Stimulated activated CD8-positive, alpha-beta memory T cell treated with anti-CD3 and anti-CD28 coated beads, Interleukin-4, amount 100 ng/mL, for 1 hour (primary cell): ENCODE measurements around the gene PHF24.
"Not testable (repeated sequence)": the region's sequence is repeated elsewhere in the genome, so short reads cannot be mapped to it uniquely, and the experiment has no call there.

ENCODE experiments used
- DNase-seq, 2 donors: peaks; one replicate each; pipeline ENCODE4 v3.0.0-alpha.2; 2020; ENCODE audit warnings: low read depth in 2 of 2, low spot score in 1 of 2

PHF24 gene

DNA sequence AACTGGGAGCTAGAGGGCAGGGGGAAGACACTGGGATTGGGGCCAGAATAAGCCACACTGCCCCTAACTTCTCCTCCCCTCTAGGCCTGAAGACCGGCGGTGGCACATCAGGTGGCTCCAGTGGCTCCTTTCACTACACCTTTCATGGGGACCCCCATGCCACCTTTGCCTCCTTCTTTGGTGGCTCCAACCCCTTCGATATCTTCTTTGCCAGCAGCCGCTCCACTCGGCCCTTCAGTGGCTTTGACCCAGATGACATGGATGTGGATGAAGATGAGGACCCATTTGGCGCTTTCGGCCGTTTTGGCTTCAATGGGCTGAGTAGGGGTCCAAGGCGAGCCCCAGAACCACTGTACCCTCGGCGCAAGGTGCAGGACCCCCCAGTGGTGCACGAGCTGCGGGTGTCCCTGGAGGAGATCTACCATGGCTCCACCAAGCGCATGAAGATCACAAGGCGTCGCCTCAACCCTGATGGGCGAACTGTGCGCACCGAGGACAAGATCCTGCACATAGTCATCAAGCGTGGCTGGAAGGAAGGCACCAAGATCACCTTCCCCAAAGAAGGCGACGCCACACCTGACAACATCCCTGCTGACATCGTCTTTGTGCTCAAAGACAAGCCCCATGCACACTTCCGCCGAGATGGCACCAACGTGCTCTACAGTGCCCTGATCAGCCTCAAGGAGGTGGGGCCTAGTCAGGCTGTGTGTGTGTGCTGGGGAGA, 38.3 kb downstream of the PHF24 start:
- DNase-seq: no peak

DNA sequence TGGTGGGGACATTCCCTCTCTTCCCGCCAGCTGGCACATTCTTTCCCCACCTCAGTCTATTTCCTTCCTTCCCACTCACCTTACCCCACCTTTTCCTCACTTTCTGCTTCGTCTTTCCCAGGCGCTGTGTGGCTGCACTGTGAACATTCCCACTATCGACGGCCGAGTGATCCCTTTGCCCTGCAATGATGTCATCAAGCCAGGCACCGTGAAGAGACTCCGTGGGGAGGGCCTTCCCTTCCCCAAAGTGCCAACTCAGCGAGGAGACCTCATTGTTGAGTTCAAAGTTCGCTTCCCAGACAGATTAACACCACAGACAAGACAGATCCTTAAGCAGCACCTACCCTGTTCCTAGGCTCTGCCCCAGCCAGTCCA, 38.8 kb downstream of the PHF24 start:
- DNase-seq: no peak

DNA sequence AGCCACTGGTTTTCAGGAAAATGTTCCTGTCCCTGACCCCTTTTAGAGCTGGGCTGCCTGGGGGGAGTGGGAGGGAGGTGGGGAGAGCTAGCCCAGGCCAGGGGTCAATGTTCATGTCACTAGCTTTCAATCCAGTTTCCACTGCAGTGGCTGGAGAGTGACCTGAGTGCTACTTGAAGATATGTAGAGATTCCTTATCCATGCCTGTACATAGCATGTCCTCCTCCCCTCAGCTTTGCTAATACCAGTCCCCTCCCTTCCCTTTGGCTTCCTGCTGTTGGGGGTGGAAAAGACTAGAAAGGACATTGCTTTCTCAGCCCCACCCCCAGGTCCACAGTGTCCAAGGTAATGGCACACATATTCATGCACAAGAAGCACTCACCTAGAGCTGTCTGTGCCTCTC, 39.3 kb downstream of the PHF24 start:
- no peak for DNase-seq

DNA sequence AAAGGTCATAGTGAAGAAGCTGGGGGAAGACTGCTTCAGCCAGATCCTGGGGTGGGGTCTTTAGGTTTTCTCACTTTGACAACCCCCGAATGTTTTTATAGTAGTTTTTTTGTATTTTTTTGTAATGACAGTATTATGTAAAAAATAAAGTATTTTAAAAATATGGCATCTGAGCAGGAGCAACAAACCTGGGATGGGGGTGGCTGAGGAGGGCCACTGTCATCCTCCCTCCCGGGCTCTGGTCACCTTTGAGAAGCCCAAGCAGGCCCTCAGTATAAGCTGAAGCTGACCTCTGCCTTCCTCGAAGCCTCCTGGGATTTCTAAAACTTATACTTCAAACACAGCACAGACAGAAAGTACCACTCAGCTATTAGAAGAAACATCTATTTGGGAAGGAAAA, 40.2 kb downstream of the PHF24 start:
- DNase-seq: no peak

DNA sequence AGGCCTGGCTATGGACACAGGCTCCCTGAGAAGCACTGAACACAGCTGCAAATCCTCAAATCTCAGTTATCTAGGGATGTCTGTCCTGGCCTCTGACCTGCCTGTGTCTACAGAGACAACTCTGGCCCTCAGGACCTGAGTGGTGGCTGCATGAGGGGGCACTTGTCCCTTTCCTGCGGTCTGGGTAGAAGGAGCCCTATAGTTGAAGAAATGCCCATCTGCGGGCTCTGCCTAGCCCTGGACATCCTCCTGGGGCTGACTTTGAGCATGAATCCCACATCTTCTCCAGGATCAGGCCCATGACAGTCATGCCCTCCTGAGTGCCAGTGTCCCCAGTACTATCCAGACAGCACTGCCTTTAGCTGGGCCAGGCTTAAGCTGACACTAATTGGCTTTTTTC, 41.5 kb downstream of the PHF24 start:
- no peak for DNase-seq

DNA sequence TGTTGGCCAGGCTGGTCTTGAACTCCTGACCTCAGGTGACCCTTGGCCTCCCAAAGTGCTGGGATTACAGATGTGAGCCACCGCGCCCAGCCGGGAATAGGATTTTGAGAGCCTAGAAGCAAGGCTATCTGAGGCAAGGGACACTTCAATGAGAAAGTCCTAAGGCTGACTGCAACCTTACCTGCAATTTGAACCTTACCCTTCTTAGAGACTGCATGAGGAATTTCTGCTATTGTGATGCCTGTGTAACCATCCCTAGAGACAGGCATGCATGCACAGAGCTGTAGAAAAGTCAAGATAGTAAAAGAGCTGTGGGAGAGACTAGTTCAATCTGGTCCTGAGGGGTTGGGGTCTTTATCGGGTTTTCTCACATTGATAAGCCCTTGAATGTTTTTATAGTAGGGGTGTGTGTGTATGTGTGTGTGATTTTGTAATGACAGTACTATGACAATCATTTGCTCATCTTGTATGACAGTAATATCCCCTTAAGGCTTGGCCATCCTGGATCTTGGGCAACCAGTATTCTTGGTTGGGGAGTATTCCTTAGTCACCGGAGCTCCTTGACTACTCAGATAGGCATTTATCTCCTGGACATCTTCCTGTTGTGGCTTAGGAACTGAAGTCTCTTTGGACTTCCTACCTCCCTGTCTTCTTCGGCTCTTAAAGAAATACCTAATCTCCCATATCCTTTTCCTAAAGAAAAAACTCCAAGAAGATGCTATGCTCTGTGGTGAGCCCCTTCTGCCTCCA, 42.6 kb downstream of the PHF24 start:
- DNase-seq: no peak

DNA sequence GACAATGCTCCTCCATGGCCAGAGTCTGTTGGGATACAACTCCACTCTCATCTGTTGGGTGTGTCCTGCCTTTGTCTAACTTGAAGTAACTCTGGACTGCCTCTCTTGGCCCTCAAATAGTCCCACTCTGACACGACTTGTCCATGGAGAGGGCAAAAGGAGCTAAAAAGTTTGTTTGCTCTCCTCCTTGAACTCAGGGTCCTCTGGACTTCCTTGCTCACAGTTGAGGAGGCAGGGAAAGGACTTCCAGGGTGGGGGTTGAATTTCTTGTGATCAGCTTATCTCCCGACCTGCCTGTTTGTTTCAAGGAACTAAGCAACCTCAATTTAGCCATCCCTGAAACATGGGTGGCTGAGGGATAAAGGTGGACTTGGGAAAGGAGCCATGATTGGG, 43.2 kb downstream of the PHF24 start:
- no peak for DNase-seq

DNA sequence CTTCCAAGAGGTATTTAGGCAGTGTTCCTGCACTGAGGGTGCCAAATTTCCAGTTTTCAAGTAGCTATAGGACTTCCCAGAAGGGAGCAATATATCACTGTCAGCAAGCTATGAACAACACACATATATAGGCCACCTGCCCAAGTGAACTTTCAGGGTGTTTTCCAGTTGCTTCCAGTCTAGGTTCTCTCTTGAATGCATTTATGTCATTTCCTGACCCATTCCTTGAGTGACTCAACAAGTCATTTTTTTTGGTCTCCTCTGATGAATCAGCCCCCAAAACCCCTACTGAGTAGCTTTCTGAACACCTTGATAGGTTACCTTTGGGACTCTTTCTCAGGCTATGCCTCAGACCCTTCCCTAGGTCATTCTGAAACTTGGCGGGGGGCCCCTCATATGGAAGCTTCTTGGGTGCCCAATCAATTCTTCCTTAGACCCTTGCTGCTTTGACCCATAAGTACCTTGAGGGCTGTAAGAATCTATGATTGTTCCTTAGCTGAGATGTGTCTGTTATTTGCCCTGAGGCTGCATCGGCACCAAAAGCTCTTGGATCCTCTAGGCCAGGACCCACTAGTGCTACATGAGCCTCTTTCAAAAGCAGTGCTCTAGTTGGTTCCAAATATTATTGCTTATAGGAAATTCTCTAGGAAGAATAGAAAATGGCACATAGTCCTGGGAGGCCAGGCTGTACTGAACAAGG, 43.9 kb downstream of the PHF24 start:
- DNase-seq: no peak

DNA sequence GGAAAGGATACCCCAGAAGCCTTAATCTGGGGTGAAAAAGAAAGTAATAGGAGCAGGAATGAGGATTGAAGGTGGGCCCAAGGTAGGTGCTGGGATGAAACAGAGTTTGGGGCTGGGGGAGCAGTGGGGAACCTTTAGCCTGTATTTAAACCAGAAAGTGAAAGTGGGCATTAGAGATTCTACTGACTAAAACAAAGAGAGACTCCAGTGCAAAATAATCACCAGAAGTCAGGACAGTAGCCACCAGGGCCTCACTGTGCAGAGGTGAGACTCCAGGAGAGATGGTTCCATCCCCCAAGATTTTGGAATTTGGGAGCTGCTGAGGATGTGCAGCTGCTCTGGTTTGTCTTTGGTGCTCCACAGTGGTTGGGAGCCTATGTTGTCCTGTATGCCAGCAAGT, 44.5 kb downstream of the PHF24 start:
- DNase-seq: no peak

DNA sequence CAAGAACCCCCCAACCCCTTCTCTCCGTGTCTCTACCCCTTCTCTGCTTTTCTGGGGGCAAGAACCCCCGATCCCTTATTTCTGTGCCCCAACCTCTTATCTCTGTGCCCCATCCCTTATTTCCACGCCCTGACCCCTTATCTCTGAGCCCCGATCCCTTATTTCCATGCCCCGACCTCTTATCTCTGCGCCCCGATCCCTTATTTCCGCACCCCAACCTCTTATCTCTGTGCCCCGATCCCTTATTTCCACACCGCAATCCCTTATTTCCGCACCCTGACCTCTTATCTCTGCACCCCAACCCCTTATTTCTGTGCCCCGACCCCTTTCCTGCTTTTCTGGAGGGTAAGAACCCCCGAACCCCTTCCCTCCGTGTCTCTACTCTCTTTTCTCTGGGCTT, 46.2 kb downstream of the PHF24 start:
- DNase-seq: not testable (repeated sequence)

DNA sequence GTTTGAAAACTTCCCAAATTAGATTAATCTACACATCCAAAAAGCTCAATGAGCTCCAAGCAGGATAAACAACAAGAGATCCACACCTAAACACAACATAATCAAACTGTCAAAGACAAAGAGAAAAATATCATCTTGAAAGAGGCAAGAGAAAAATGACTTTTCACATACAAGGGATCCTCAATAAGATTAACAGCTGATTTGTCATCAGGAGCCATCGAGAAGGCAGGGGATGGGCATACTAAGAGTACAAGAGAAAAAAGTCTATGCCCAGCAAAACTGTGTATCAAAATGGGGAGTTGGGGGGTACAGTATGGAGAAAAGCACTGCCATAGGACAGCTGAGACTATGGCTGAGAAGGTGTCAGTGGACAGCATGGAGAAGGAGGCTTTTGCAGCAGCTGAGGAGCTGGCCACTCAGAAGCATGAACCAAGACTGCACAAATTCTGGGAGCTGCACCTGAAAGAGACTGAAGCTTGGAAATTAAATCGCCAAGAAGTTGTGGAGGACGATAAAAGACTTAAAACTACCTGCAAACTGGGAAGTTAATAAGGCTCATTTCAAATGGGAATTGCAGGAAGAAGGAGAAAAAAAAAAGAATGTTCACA, 52.4 kb downstream of the PHF24 start:
- no peak for DNase-seq

DNA sequence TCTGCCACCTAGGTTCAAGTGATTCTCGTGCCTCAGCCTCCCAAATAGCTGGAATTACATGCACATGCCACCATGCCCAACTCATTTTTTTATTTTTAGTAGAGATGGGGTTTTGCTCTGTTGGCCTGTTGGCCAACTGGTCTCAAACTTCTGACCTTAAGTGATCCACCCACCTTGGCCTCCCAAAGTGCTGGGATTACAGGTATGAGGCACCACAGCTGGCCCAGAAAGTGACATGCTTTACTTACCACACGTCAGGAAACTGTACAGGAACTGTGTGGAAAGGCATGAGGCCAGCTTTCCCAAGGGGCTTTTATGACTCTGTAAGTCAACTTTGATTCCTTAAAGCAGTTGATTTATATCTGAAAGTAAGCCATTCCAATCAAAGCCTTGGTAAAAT, 56.4 kb downstream of the PHF24 start:
- no peak for DNase-seq

DNA sequence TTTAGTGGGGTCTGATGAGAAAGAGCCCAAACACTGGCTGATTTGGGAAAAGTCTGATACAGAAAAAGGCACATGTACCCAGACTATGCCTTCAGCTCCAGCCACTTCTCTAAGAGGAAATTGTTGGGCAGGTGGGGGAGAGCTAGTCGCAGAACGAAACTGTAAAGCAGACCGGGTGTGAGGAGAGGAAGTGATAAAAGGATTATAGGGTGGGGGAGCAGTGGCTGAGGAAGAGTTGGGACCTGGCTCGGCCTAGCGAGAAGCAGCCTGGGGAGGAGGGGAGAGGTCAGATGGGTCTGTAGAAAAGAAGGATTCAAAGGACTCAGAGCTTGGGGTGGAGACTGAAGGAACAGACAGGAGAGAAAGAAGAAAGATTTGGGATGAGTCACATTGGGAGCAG, 65.4 kb downstream of the PHF24 start:
- not testable (repeated sequence) for DNase-seq

DNA sequence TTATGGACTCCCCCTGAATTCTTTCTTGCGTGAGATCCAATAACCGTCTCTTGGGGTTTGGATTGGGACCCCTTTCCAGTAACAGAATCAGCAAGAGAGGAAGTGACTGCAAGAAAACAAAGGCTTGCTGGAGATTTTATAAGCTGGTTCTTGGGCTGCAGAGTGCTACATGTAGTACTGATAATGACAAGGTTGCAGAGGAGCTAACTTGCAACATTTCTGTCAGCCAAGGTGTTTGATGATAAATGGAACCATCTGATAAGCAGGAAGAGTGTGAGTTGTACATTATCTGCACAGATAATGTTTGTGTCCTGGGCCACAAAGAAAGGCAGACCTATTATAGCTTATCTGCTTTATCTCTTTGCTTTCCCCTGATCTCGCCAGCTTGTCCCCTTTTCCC, 68.6 kb downstream of the PHF24 start:
- DNase-seq: no peak

DNA sequence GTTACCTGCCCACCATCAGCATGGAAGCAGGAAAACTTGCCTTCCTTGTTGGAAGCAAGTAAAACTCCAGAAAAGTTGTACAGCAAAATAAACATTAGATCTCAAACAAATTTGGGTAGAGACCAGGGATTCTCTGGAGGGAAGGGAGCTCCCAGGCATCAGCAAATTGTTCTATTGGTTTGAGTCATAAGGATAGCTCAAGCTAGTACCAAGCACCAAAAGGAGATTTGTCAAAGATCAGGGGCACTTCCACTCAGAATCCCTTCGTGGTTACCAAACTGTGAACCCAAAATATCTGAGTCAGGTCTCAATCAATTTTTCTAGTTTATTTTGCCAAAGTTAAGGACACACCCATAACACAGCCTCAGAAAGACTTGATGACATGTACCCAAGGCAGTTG, 69.3 kb downstream of the PHF24 start:
- DNase-seq: no peak

DNA sequence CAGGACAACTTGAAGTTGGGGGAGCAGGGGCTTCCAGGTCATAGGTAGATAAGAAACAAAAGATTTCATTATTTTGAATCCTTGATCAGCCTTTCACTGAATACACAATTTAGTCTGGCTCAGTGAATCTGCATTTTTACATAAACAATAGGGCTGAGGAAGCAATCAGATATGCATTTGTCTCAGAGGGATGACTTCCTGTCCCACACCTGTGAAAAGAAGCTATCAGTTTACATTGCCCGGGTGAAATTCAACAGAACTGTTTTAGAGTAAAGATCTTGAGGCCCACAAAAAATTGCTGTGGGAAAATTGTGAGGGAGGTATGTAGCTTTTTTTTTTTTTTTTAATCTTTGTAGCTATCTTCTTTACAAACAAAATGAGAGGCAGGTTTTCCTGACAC, 69.8 kb downstream of the PHF24 start:
- DNase-seq: no peak

DNA sequence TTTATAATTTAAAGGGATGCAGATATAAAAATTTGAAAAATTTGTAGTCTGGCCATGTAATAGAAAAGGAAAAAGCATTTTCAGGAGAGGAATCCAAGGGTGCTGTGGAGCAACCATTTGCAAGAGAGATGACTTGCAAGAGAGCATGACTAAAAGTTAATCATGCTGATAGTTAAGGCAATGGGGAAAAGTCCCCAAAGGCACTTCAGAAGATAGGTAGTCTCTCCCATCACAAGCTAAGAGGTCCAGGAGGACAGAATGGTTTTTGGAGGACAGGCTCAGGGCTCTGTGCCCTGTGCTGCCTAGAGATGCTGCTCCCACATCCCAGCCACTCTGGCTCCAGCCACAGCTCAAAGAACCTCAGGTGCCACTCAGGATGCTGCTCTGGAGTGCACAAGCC, 70.3 kb downstream of the PHF24 start:
- DNase-seq: no peak

DNA sequence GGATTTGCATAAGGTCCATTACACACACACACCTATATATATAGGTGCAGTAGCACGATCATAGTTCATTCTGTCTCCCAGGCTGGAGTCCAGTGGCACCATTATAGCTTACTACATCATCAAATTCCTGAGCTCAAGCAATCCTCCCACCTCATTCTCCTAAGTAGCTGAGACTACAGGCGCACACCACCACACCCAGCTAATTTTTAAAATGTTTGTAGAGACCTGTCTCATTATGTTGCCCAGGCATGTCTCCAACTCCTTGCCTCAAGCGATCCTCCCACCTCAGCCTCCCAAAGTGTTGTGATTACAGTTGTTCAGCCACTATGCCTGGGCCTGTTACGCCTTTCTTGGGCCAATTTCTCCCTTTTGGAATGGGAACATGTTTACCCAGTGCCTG, 71.2 kb downstream of the PHF24 start:
- no peak for DNase-seq

DNA sequence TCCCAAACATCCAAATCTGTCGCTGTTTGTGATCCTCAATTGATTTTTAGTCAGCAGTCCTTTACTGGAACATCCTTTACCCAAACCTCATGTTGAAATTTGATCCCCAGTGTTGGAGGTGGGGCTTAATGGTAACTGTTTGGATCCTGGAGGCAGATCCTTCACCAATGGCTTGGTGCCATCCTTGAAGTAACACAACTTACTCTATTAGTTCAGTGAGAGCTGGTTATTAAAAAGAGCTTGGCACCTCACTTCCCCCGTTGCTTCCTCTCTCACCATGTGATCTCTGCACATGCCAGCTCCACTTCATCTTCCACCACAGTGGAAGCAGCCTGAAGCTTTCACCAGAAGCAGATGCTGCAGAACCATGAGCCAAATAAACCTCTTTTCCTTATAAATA, 71.8 kb downstream of the PHF24 start:
- no peak for DNase-seq
